Body of pancreas (tissue), 4 donors: ENCODE results near the gene NKTR.

ENCODE experiments used
- POLR2A ChIP-seq, 3 donors: fragments of 450-650 bp; IDR thresholded peaks; one replicate each; pipeline ENCODE4 v1.6.1; 2016; ENCODE audit warnings: antibody characterized with exemption in 3 of 3, mild to moderate bottlenecking in 2 of 3
- TF ChIP-seq, protein P1 (sequence below), 7 experiments: fragments of 450-650 bp in 4 of 7; fragments of 200-600 bp in 3 of 7; sonication (generic) in 3 of 7; IDR thresholded peaks; one replicate each; pipeline ENCODE4 v1.5.1; 2016 to 2019; ENCODE audit warnings: antibody characterized with exemption in 7 of 7

DNA sequence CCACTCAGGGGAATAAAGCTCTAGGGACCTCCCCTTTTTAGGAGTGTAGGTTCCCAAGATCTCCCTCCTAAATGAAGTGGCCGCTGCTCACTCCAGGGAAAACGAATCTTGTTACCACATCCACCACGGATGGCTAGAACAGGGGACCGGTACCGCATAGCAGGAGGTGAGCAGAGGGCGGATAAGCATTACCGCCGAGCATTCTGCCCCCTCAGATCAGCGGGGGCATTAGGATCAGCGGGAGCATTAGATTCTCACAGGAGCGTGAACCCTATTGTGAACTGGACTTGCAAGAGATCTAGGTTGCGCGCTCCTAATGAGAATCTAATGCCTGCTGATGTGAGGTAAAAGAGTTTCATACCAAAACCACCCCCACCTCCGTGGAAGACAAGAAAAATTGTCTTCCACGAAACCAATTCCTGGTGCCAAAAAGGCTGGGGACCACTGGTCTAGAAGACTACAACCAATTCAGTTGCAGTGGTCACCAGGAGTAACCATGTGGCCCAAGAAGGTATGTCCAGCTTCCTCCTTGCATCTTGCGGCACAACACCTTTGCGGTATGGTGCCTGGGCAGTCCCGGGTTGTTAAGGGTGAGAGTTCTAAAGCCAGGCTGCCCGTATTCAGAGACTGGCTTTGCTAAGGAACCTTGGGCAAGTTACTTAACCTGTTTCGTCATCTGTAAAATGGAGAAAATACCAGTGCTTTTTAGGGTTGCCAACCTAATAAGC, 10.9 kb upstream of the NKTR start:
- TF ChIP-seq, protein P1, sequence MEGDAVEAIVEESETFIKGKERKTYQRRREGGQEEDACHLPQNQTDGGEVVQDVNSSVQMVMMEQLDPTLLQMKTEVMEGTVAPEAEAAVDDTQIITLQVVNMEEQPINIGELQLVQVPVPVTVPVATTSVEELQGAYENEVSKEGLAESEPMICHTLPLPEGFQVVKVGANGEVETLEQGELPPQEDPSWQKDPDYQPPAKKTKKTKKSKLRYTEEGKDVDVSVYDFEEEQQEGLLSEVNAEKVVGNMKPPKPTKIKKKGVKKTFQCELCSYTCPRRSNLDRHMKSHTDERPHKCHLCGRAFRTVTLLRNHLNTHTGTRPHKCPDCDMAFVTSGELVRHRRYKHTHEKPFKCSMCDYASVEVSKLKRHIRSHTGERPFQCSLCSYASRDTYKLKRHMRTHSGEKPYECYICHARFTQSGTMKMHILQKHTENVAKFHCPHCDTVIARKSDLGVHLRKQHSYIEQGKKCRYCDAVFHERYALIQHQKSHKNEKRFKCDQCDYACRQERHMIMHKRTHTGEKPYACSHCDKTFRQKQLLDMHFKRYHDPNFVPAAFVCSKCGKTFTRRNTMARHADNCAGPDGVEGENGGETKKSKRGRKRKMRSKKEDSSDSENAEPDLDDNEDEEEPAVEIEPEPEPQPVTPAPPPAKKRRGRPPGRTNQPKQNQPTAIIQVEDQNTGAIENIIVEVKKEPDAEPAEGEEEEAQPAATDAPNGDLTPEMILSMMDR (IDR thresholded peaks at IDR 0.05): no peak
- no peak for TF ChIP-seq POLR2A (IDR thresholded peaks at IDR 0.05)
